Fibroblast of mammary gland (primary cell): ENCODE measurements around the gene SKOR2.

Experiments used
- DNase-seq: peaks from one replicate; pipeline ENCODE4 v3.0.0-alpha.2; 2010; ENCODE audit warnings: low read depth
- H3K4me3 ChIP-seq: 2 replicates; pipeline ENCODE4 v1.5.1; 2011; ENCODE audit warnings: low read depth, mild to moderate bottlenecking, low read length, moderate library complexity; ENCODE audit not compliant: control insufficient read depth
- CTCF ChIP-seq: conservative IDR thresholded peaks from 2 replicates; pipeline ENCODE4 v1.5.1; 2011; ENCODE audit warnings: low read depth, low read length, inconsistent platforms; ENCODE audit not compliant: control insufficient read depth, insufficient read depth

SKOR2 gene

GRCh38 chr18:47254341-47254939, 3.0 kb upstream of the SKOR2 start:
- no peak for TF ChIP-seq CTCF
- no peak overlapping the region for H3K4me3 ChIP-seq
- DNase-seq = peak; percentile 47

GRCh38 chr18:47253101-47253654, 1.7 kb upstream of the SKOR2 start:
- DNase-seq = no peak
- no peak for TF ChIP-seq CTCF
- no peak overlapping the region for H3K4me3 ChIP-seq

- DNase-seq = no peak
- TF ChIP-seq CTCF = no peak
- no peak overlapping the region for H3K4me3 ChIP-seq
Measured at GRCh38 chr18:47250391-47251046, 941 bp downstream of the SKOR2 start.

GRCh38 chr18:47249314-47249981, 2.0 kb downstream of the SKOR2 start:
- H3K4me3 ChIP-seq = no peak overlapping the region
- TF ChIP-seq CTCF = no peak
- no peak for DNase-seq

GRCh38 chr18:47248604-47249313, 2.7 kb downstream of the SKOR2 start:
- no peak for TF ChIP-seq CTCF
- H3K4me3 ChIP-seq = no peak overlapping the region
- no peak for DNase-seq

GRCh38 chr18:47248115-47248603, 3.3 kb downstream of the SKOR2 start:
- H3K4me3 ChIP-seq = no peak overlapping the region
- no peak for TF ChIP-seq CTCF
- no peak for DNase-seq
